Ishikawa (cell line): ENCODE results near the gene SLIT3.

Experiments
- CEBPB ChIP-seq: IDR thresholded peaks from 2 replicates; pipeline ENCODE4 v1.6.1; 2012
- EP300 ChIP-seq: IDR thresholded peaks from 2 replicates; pipeline ENCODE4 v1.6.1; 2012; ENCODE audit warnings: borderline replicate concordance
- FOXM1 ChIP-seq: IDR thresholded peaks from 2 replicates; pipeline ENCODE4 v1.6.1; 2012; ENCODE audit warnings: low read depth, borderline replicate concordance
- RAD21 ChIP-seq: IDR thresholded peaks from 2 replicates; pipeline ENCODE4 v1.6.1; 2012; ENCODE audit warnings: low read depth
- TAF1 ChIP-seq: IDR thresholded peaks from 2 replicates; pipeline ENCODE4 v1.6.1; 2012; ENCODE audit warnings: low read depth, mild to moderate bottlenecking
- ZBTB7A ChIP-seq: IDR thresholded peaks from 2 replicates; pipeline ENCODE4 v1.6.1; 2012; ENCODE audit warnings: low read depth
- TF ChIP-seq, protein P1 (sequence below): IDR thresholded peaks from 2 replicates; pipeline ENCODE4 v1.6.1; 2012

GRCh38 chr5:168749391-168750100, 551.4 kb downstream of the SLIT3 start:
- TF ChIP-seq TAF1, result no peak
- no peak for TF ChIP-seq RAD21
- TF ChIP-seq CEBPB, result no peak
- TF ChIP-seq ZBTB7A, result no peak
- no peak for TF ChIP-seq FOXM1
- TF ChIP-seq, protein P1, sequence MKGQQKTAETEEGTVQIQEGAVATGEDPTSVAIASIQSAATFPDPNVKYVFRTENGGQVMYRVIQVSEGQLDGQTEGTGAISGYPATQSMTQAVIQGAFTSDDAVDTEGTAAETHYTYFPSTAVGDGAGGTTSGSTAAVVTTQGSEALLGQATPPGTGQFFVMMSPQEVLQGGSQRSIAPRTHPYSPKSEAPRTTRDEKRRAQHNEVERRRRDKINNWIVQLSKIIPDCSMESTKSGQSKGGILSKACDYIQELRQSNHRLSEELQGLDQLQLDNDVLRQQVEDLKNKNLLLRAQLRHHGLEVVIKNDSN, result no peak
- no peak for TF ChIP-seq EP300
